Activated effector memory CD4-positive, alpha-beta T cell treated with Interleukin-2 at 50 U/mL for 16 hours (primary cell): Measurements from ENCODE around the gene ZNF337.
"Not testable (repeated sequence)": the region's sequence is repeated elsewhere in the genome, so short reads cannot be mapped to it uniquely, and the experiment has no call there.

Experiments
- DNase-seq: peaks from one replicate; pipeline ENCODE4 v3.0.0-alpha.2; 2020

The ZNF337 gene

DNA sequence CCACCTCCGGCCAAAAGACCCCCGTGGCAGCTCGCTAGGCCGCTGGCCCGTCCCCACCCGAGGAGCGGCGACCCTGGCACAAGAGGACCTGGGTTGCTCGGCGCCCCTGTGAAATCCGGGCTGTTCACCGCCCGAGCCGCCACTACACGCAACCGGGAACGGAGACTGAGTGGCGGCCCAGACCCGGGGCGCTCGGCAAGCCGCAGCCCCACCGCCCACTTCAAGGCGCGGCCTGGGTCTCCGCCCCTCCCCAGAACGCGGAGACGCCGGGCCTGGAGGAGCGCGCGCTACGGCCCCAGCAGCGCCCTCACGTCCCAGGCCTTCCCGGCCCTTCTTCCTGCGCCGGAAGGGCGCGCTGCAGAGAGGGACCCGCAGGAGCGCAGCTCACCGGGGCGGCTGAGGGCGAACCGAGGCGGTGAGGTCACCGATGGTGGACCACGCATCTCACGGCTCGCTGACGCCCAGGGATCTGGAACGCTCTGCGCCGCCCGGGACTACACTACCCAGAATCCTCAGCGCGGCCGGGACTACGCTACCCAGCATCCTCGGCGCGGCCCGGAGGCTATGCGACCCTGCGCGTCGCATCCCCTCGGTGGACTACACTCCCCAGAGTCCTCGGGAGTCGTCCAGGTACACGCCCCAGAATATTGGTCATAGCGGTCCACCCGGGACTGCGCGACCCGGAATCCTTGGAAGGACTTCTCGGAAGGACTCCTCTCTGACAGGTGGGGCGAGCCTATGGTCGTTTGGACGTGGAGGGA is at the start of gene ZNF337:
ZNF337 (minus strand) TSS at position 483 of the 761 bp plus-strand sequence. CDS start 10,436 bp downstream, outside the sequence.
- peak; percentile 88 for DNase-seq

DNA sequence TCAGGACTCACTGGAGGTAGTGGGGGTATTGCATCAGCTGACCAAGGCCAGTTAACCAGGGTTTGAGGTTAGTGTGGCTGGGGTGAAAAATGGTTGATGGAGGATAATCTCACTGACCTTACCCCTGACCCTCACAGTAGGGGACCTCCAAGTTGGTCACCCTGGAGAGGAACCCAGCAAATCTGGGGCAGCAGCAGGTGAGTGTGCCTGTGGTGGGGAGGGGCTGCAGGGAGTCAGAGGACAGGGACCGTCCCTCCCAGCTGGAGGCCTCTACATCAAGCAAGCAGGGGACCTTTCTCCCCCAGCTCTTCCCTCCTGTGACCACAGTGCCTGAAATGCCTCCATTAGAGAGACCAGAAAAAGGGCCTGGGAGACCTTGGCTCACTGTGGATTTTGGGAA is 49.1 kb upstream of the ZNF337 start:
- DNase-seq, result no peak

- no peak for DNase-seq
Observed at GRCh38 chr20:25745100-25745499, 48.4 kb upstream of the ZNF337 start.

- DNase-seq, result no peak
Observed at GRCh38 chr20:25744261-25744660, 47.6 kb upstream of the ZNF337 start.

DNA sequence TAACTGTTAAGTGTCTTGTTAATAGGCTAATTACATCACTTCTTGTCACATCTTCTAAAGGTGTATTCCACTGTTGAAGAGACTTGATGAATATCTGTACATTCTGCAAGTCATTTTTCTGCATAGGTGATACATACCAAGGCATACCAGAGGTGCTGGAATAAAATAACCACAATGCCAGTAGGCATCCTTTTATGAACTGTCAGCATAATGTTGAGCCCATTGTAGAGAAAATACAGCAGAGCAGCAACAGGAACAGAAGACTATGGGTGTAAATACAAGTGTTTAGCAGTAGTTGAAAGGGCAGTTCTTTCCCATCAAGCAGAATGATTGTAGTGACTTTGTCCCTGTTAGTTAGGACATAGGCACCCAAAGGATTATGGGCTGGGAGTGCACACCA is 44.4 kb upstream of the ZNF337 start:
- DNase-seq, result no peak

DNA sequence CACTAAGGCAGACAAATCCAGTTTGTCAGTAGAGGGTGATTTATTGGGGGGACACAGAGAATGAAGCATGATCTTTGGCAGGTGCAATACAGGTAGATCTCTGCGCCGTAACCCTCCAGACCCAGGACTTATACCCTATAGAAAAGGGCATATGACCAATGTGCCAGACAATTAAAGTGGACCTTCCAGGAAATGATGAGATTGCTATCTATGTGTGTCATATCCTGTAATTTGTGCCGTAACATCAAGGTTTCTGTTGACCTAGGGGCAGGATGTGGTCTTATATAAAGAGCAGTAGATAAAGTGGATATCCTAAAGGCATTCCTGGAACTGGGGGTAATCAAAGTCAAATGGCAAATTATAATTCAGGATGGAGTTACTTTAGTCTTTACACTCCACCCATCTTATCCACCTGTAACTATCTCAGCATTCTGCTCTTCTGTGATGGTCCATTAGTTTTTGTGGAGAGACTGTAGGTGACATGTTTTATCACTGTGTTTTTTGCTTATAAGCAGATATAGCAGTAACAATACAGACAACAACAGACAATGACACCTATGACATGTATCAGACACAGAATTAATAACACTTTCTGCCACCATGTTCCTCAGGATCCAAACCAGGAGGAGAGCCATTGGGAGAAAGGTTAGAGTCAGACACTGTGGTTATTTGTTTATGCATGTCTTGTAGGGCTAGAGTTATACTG is 43.1 kb upstream of the ZNF337 start:
- DNase-seq, result no peak

DNA sequence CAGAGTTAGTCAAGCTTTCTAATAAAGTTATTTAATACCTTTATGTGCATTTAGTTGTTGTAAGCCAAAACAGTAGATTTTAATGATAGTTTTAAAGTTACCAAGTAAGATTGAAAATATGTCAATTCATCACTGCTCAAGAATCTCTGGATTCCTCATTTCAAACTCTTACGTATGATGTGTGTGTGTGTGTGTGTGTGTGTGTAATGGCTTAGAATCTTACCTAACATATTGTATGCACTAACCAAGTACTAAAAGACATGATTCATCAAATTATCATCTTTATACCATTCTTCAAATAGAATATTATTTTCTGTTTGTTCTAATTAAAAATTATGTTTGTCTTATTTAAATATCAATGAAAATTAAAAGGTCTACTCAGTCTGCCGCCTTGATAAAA is 41.5 kb upstream of the ZNF337 start:
- no peak for DNase-seq

GRCh38 chr20:25733903-25734302 is 37.2 kb upstream of the ZNF337 start:
- no peak for DNase-seq

GRCh38 chr20:25730862-25731261 is 34.2 kb upstream of the ZNF337 start:
- no peak for DNase-seq

- DNase-seq, result no peak
Observed at GRCh38 chr20:25726357-25726756, 29.7 kb upstream of the ZNF337 start.

DNA sequence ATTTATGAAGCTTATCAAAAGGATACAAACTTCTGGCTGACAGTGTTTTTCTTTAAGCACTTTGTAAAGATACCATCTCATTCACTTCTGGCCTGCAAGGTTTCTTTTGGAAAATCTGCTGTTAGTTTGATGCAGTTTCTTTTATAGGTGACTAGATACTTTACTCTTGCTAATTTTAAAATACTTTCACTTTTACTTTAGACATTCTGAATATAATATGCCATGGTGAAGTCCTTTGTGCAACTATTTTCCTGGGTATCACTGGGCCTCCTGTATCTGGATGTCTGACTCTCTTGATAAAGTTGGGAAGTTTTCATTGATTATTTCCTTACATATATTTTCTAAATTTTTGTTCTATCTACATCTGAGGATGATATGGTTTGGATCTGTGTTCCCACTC is 29.0 kb upstream of the ZNF337 start:
- DNase-seq, result no peak

- DNase-seq, result no peak
Observed at GRCh38 chr20:25723975-25724374, 27.3 kb upstream of the ZNF337 start.

GRCh38 chr20:25720285-25720684 is 23.6 kb upstream of the ZNF337 start:
- no peak for DNase-seq

DNA sequence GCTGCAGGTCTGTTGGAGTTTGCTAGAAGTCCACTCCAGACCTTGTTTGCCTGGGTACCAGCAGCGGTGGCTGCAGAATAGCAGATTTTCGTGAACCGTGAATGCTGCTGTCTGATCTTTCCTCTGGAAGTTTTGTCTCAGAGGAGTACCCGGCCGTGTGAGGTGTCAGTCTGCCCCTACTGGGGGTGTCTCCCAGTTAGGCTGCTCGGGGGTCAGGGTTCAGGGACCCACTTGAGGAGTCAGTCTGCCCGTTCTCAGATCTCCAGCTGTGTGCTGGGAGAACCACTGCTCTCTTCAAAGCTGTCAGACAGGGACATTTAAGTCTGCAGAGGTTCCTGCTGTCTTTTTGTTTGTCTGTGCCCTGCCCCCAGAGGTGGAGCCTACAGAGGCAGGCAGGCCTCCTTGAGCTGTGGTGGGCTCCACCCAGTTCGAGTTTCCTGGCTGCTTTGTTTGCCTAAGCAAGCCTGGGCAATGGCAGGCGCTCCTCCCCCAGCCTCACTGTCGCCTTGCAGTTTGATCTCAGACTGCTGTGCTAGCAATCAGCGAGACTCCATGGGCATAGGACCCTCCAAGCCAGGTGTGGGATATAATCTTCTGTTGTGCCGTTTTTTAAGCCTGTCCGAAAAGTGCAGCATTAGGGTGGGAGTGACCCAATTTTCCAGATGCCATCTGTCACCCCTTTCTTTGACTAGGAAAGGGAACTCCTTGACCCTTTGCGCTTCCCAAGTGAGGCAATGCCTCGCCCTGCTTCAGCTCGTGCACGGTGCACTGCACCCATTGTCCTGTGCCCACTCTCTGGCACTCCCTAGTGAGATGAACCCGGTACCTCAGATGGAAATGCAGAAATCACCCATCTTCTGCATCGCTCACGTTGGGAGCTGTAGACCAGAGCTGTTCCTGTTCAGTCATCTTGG is 22.5 kb upstream of the ZNF337 start:
- peak; percentile 55 for DNase-seq

DNA sequence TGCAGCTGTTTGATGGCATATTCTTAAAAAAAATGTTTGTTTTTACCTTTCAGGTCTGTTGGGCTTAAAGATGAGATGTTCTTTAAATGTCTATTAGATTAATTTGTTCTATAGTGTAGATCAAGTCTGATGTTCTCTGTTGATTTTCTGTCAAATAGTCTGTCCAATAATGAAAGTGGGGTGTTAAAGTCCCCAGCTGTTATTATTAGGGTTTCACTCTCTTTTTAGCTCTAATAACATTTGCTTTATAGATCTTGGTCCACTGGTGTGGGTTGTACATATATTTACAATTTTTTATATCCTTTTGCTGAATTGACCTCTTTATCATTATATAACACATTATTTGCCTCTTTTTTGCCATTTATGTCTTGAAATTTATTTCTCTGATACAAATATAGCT is 11.0 kb upstream of the ZNF337 start:
- DNase-seq, result no peak

DNA sequence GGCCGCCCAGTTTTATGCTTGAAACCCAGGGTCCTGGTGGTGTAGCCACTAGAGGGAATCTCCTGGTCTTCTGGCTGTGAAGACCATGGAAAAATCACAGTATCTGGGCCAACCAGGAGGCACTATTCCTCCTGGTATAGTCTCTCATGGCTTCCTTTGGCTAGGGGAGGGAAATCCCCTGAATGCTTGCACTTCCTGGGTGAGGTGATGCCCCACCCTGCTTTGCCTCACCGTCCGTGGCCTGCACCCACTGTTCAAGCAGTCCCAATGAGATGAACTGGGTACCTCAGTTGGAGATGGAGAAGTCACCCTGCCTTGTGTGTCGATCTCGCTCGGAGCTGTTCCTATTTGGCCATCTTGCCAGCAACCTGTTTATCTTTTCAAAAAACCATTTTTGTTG is 10.1 kb upstream of the ZNF337 start:
- DNase-seq, result peak; percentile 24

DNA sequence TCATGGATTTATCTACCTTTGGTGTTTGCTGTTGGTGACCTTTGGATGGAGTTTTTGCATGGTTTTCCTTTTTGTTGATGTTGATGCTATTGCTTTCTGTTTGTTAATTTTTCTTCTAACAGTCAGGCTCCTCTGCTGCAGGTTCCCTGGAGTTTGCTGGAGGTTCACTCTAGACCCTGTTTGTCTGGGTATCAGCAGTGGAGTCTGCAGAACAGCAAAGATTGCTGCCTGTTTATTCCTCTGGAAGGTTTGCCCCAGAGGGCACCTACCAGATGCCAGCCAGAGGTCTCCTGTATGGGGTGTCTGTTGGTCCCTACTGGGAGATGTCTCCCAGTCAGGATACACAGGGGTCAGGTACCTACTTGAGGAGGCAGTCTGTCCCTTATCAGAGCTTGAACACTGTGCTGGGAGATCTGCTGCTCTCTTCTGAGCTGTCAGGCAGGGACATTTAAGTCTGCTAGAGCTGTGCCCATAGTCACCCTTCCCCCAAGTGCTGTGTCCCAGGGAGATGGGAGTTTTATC is 9.2 kb upstream of the ZNF337 start:
- DNase-seq, result no peak

GRCh38 chr20:25704303-25704702 is 7.7 kb upstream of the ZNF337 start:
- not testable (repeated sequence) for DNase-seq

GRCh38 chr20:25700835-25701234 is 4.2 kb upstream of the ZNF337 start:
- not testable (repeated sequence) for DNase-seq

GRCh38 chr20:25699914-25700313 is 3.3 kb upstream of the ZNF337 start:
- DNase-seq, result no peak

GRCh38 chr20:25697132-25697446 is 436 bp upstream of the ZNF337 start:
- no peak for DNase-seq

DNA sequence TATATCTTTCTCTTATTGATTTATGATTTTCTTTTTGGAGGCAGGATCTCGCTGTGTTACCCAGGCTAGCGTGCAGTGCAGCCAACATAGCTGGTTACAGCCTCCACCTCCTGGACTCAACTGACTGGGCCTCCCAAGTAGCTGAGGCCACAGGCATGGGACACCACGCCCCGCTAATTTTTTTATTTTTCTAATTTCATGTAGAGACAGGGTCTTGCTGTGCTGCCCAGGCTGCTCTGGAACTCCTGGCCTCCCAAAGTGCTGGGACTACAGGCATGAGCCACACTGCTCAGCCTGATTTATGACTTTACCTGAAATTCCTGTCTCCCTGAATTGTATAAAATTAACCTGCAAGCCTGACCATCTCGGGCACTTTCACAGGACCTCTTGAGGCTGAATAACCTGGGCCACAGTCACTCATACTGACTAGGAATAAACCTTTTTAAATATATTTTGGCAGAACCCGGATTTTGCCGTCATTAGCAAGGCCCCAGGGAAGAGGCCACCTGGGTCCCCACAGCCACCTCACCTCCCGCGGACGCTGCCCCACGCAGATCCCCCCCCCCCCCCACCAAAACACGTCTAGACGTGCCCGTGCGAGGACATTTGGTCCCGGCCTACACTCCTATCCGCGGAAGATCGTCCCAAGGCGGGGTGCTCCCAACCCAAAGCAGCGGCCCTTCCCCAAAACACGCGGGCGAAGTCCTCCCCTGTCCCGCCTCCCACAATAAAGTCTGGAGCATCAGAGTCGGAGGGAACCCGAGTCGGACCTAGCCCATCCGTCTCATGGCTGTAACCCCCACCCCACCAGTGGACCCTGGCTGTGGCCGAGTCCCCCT is 902 bp downstream of the ZNF337 start:
- DNase-seq, result no peak
